MM.1S (cell line): Measurements from ENCODE around the gene VAV2.

Experiments
- DNase-seq: peaks from one replicate; pipeline ENCODE4 v3.0.0-alpha.2; 2015
- H2AFZ ChIP-seq: fragments of 300-600 bp; sonication (generic); 2 replicates; pipeline ENCODE4 v1.6.0; 2016; ENCODE audit warnings: antibody characterized with exemption, low read length
- H3F3A ChIP-seq: fragments of 300-600 bp; sonication (generic); 2 replicates; pipeline ENCODE4 v1.6.1; 2016; ENCODE audit warnings: mild to moderate bottlenecking, antibody characterized with exemption, low read length, moderate library complexity, mixed read lengths; ENCODE audit not compliant: insufficient read depth
- H3K27ac ChIP-seq: fragments of 300-600 bp; sonication (generic); 2 replicates; pipeline ENCODE4 v1.5.1; 2016; ENCODE audit warnings: mild to moderate bottlenecking, low read length
- H3K27me3 ChIP-seq: fragments of 300-600 bp; sonication (generic); replicated peaks from 2 replicates; pipeline ENCODE4 v1.6.0; 2016; ENCODE audit warnings: low read length; ENCODE audit not compliant: insufficient read depth
- H3K36me3 ChIP-seq: fragments of 300-600 bp; sonication (generic); replicated peaks from 2 replicates; pipeline ENCODE4 v1.6.1; 2016; ENCODE audit warnings: mild to moderate bottlenecking, low read length, mixed read lengths; ENCODE audit not compliant: insufficient read depth
- H3K4me1 ChIP-seq: fragments of 300-600 bp; sonication (generic); 2 replicates; pipeline ENCODE4 v1.6.1; 2016; ENCODE audit warnings: low read length, mixed read lengths
- H3K4me2 ChIP-seq: fragments of 300-600 bp; sonication (generic); 2 replicates; pipeline ENCODE4 v1.6.0; 2016; ENCODE audit warnings: low read depth, low read length
- H3K4me3 ChIP-seq: fragments of 300-600 bp; sonication (generic); 2 replicates; pipeline ENCODE4 v1.5.1; 2016; ENCODE audit warnings: low read length, mixed read lengths
- H3K79me2 ChIP-seq: fragments of 300-600 bp; sonication (generic); 2 replicates; pipeline ENCODE4 v1.6.1; 2016; ENCODE audit warnings: mixed run types, low read length, mixed read lengths
- H3K9ac ChIP-seq: fragments of 300-600 bp; sonication (generic); 2 replicates; pipeline ENCODE4 v1.6.1; 2016; ENCODE audit warnings: low read length, mixed read lengths
- H3K9me2 ChIP-seq: fragments of 300-600 bp; sonication (generic); replicated peaks from 2 replicates; pipeline ENCODE4 v1.6.1; 2016; ENCODE audit warnings: mild to moderate bottlenecking, low read length, mixed read lengths; ENCODE audit not compliant: insufficient read depth
- H3K9me3 ChIP-seq: fragments of 300-600 bp; sonication (generic); replicated peaks from 2 replicates; pipeline ENCODE4 v1.6.1; 2016; ENCODE audit warnings: mild to moderate bottlenecking, low read length, mixed read lengths; ENCODE audit not compliant: insufficient read depth
- H4K20me1 ChIP-seq: fragments of 300-600 bp; sonication (generic); 2 replicates; pipeline ENCODE4 v1.6.1; 2016; ENCODE audit warnings: mild to moderate bottlenecking, low read length, moderate library complexity, mixed read lengths; ENCODE audit not compliant: insufficient read depth
- EZH2 ChIP-seq: fragments of 300-600 bp; sonication (generic); optimal IDR thresholded peaks from 2 replicates; pipeline ENCODE3; 2017; ENCODE audit warnings: low read depth, mild to moderate bottlenecking, antibody characterized with exemption, low read length, mixed read lengths
- EZH2phosphoT487 ChIP-seq: fragments of 300-600 bp; sonication (generic); IDR thresholded peaks from 2 replicates; pipeline ENCODE4 v1.6.1; 2018; ENCODE audit warnings: antibody characterized with exemption, low read length
- TF ChIP-seq, protein P1 (sequence below): fragments of 300-600 bp; sonication (generic); IDR thresholded peaks from 2 replicates; pipeline ENCODE4 v1.5.1; 2016; ENCODE audit warnings: antibody characterized with exemption, low read length, mixed read lengths

Gene VAV2

DNA sequence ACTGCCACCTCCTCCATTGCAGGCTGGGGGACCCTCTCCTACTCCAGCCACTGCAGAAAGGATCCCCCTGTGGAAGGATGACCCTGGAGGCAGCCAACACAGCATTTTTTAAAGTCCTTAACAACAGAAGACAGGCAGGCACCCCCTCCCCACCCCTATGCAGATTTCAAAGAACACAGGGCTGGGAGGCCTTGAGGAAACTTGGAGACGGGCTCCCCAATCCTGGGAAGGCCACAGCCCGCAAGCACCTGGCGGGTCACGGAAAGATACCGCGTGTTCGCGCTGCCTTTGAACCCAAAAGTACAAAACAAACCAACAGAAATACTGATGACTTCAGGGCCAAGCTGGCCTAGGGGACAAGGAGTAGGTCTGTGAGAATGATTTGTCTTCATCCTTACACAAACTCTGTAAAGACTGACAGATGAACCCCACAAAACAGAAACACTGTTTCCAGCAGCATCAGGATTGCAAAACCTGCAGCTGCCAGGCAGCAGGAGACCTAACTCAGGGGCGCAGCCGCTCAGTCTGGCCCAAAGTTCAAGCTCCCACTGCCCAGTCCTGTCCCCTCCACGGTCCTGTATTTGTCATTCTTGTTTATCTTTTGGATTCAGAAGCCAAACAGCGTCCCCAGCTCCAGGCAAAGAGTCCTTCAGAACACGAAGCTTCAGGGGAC is 13.8 kb downstream of the VAV2 start:
- Histone ChIP-seq H3K36me3 (no peaks in the 10 kb centered on the region), H3K9me3 (no peaks in the 10 kb centered on the region), H3K4me3 (no peak overlapping the region), H2AFZ (no peak overlapping the region), H3K27me3 (peaks cover 33% of the 10 kb centered on the region), H3K4me2 (no peak overlapping the region), H3K79me2 (no peaks in the 10 kb centered on the region), H3K9me2 (no peaks in the 10 kb centered on the region), H3K9ac (no peak overlapping the region), H3K4me1 (no peaks in the 10 kb centered on the region), H4K20me1 (no peaks in the 10 kb centered on the region), H3K27ac (no peak overlapping the region), H3F3A (no peaks in the 10 kb centered on the region)
- no peak for DNase-seq
- TF ChIP-seq EZH2 = no peak
- TF ChIP-seq EZH2phosphoT487 = no peak
- TF ChIP-seq, protein P1, sequence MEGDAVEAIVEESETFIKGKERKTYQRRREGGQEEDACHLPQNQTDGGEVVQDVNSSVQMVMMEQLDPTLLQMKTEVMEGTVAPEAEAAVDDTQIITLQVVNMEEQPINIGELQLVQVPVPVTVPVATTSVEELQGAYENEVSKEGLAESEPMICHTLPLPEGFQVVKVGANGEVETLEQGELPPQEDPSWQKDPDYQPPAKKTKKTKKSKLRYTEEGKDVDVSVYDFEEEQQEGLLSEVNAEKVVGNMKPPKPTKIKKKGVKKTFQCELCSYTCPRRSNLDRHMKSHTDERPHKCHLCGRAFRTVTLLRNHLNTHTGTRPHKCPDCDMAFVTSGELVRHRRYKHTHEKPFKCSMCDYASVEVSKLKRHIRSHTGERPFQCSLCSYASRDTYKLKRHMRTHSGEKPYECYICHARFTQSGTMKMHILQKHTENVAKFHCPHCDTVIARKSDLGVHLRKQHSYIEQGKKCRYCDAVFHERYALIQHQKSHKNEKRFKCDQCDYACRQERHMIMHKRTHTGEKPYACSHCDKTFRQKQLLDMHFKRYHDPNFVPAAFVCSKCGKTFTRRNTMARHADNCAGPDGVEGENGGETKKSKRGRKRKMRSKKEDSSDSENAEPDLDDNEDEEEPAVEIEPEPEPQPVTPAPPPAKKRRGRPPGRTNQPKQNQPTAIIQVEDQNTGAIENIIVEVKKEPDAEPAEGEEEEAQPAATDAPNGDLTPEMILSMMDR = no peak

GRCh38 chr9:133977421-133978201 is 14.5 kb downstream of the VAV2 start:
- Histone ChIP-seq H3K27me3 (peaks cover 33% of the 10 kb centered on the region), H3K9ac (no peak overlapping the region), H3K36me3 (no peaks in the 10 kb centered on the region), H3K27ac (no peak overlapping the region), H3K4me1 (no peaks in the 10 kb centered on the region), H3K9me3 (no peaks in the 10 kb centered on the region), H3K9me2 (no peaks in the 10 kb centered on the region), H3K4me3 (no peak overlapping the region), H3K79me2 (no peaks in the 10 kb centered on the region), H4K20me1 (no peaks in the 10 kb centered on the region), H3K4me2 (no peak overlapping the region), H2AFZ (no peak overlapping the region), H3F3A (no peaks in the 10 kb centered on the region)
- TF ChIP-seq EZH2 = no peak
- TF ChIP-seq EZH2phosphoT487 = no peak
- TF ChIP-seq, protein P1 = no peak
- DNase-seq = no peak

DNA sequence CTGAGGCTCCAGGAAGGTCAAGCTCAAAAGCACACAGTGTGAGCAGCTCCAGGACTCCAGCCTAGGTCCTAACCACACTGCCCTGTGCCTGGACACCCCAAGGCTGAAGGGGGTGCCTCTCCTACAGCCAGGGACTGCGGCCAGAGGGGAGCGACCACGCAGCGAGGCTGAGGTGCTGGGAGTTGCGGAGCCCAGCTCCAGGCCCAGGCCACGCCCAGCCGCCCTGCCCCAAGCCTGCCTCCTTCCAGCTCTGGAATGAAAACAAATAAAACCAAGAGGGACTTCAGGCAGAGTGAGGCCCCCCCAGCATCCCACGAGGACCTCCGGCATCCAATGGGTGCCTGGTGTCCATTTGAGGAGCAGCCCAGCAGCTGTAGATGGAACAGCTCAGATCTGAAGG is 15.2 kb downstream of the VAV2 start:
- Histone ChIP-seq H3K4me1 (no peaks in the 10 kb centered on the region), H3K27ac (no peak overlapping the region), H3K4me3 (no peak overlapping the region), H3F3A (no peaks in the 10 kb centered on the region), H2AFZ (no peak overlapping the region), H3K9me3 (no peaks in the 10 kb centered on the region), H3K4me2 (no peak overlapping the region), H3K9me2 (no peaks in the 10 kb centered on the region), H3K79me2 (no peaks in the 10 kb centered on the region), H3K27me3 (peaks cover 34% of the 10 kb centered on the region), H4K20me1 (no peaks in the 10 kb centered on the region), H3K9ac (no peak overlapping the region), H3K36me3 (no peaks in the 10 kb centered on the region)
- TF ChIP-seq EZH2phosphoT487 (no peak), EZH2 (no peak)
- TF ChIP-seq, protein P1 = no peak
- no peak for DNase-seq
